OCI-LY3 (cell line): Measurements from ENCODE around the gene FAM117B.

ENCODE experiments used
- H2AFZ ChIP-seq: fragments of 200-600, 300-600 bp; shearing (Covaris generic); 2 replicates; pipeline ENCODE4 v1.6.0; 2014; ENCODE audit warnings: antibody characterized with exemption, low read depth, low read length
- H3K27ac ChIP-seq: fragments of 200-600, 300-600 bp; sonication (generic); 2 replicates; pipeline ENCODE4 v1.5.1; 2014; ENCODE audit warnings: mild to moderate bottlenecking, low read length, moderate library complexity, mixed read lengths
- H3K27me3 ChIP-seq: fragments of 200-600, 300-600 bp; sonication (generic); 2 replicates; pipeline ENCODE4 v1.6.1; 2014; ENCODE audit warnings: low read depth, low read length, mixed read lengths
- H3K36me3 ChIP-seq: fragments of 200-600, 300-600 bp; sonication (generic); replicated peaks from 2 replicates; pipeline ENCODE3; 2014; ENCODE audit warnings: low read depth, low read length, mixed read lengths
- H3K4me1 ChIP-seq: fragments of 300-600, 200-600 bp; sonication (generic); 2 replicates; pipeline ENCODE4 v1.6.1; 2014; ENCODE audit warnings: low read length, mixed read lengths
- H3K4me2 ChIP-seq: fragments of 200-600, 300-600 bp; sonication (generic); 2 replicates; pipeline ENCODE4 v1.6.1; 2014; ENCODE audit warnings: low read length, mixed read lengths
- H3K4me3 ChIP-seq: fragments of 300-600, 200-600 bp; sonication (generic); 2 replicates; pipeline ENCODE4 v1.5.1; 2014; ENCODE audit warnings: antibody characterized with exemption, mild to moderate bottlenecking, low read length, moderate library complexity
- H3K79me2 ChIP-seq: fragments of 300-600, 200-600 bp; shearing (Covaris generic); 2 replicates; pipeline ENCODE4 v1.6.1; 2014; ENCODE audit warnings: mild to moderate bottlenecking, low read length, mixed read lengths
- H3K9ac ChIP-seq: fragments of 300-600, 200-600 bp; shearing (Covaris generic); 2 replicates; pipeline ENCODE4 v1.6.0; 2014; ENCODE audit warnings: mild to moderate bottlenecking, low read length, moderate library complexity
- H3K9me3 ChIP-seq: fragments of 200-600, 300-600 bp; shearing (Covaris generic); 2 replicates; pipeline ENCODE4 v1.6.1; 2014; ENCODE audit warnings: low read length, mixed read lengths; ENCODE audit not compliant: insufficient read depth
- H4K20me1 ChIP-seq: fragments of 200-600, 300-600 bp; sonication (generic); 2 replicates; pipeline ENCODE4 v1.6.1; 2016; ENCODE audit warnings: low read length, mixed read lengths; ENCODE audit not compliant: insufficient read depth
- EZH2phosphoT487 ChIP-seq: fragments of 200-600 bp; shearing (Covaris generic); IDR thresholded peaks from 2 replicates; pipeline ENCODE4 v1.6.1; 2018; ENCODE audit warnings: antibody characterized with exemption, mixed run types, low read depth
- TF ChIP-seq, protein P1 (sequence below): fragments of 200-600, 300-600 bp; sonication (generic); IDR thresholded peaks from 2 replicates; pipeline ENCODE4 v1.5.1; 2014; ENCODE audit warnings: antibody characterized with exemption, low read length, low read depth

FAM117B gene

DNA sequence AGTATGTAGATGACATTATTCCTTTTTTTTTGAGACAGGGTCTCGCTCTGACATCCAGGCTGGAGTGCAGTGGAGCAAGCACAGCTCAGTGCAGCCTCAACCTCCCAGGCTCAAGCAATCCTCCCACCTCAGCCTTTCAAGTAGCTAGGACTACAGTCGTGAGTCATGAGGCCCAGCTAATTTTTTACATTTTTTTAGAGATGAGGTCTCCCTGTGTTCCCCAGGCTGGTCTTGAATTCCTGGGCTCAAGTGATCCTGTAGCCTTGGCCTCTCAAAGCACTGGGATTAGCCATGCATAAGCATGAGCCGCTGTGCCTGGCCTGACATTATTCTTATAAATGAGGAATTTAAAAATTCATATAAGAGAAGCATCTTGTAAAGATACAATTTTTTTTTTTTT, 86.9 kb downstream of the FAM117B start:
- peaks cover 13% of the 10 kb centered on the region; the same call in 1 of the 2 replicates for H3K79me2 ChIP-seq
- TF ChIP-seq, protein P1, sequence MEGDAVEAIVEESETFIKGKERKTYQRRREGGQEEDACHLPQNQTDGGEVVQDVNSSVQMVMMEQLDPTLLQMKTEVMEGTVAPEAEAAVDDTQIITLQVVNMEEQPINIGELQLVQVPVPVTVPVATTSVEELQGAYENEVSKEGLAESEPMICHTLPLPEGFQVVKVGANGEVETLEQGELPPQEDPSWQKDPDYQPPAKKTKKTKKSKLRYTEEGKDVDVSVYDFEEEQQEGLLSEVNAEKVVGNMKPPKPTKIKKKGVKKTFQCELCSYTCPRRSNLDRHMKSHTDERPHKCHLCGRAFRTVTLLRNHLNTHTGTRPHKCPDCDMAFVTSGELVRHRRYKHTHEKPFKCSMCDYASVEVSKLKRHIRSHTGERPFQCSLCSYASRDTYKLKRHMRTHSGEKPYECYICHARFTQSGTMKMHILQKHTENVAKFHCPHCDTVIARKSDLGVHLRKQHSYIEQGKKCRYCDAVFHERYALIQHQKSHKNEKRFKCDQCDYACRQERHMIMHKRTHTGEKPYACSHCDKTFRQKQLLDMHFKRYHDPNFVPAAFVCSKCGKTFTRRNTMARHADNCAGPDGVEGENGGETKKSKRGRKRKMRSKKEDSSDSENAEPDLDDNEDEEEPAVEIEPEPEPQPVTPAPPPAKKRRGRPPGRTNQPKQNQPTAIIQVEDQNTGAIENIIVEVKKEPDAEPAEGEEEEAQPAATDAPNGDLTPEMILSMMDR = no peak
- TF ChIP-seq EZH2phosphoT487 = no peak
- no peaks in the 10 kb centered on the region for H3K4me1 ChIP-seq
- H3K27ac ChIP-seq = no peak overlapping the region
- peaks cover 3% of the 10 kb centered on the region for H3K36me3 ChIP-seq
- H3K27me3 ChIP-seq = no peaks in the 10 kb centered on the region
- no peak overlapping the region for H3K9ac ChIP-seq
- no peaks in the 10 kb centered on the region for H3K9me3 ChIP-seq
- no peaks in the 10 kb centered on the region; the same call in 1 of the 2 replicates for H4K20me1 ChIP-seq
- no peak overlapping the region for H3K4me3 ChIP-seq
- H2AFZ ChIP-seq = no peak overlapping the region
- H3K4me2 ChIP-seq = no peak overlapping the region

DNA sequence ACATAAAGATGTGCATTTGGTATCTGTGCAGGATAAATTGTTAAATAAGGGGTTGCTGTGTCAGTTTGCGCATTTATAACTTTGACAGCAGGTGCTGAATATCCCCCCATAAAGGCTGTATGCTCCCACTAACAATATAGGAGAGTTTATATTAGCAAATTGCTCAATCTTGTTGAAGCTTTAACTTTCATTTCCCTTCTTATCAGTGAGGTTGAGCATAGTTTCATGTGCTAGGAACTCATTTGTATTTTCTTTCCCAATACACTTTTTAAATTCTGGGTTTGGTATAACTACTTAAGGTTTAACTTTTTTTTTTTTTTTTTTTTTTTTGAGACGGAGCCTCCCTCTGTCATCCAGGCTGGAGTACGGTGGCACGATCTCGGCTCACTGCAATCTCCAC, 89.0 kb downstream of the FAM117B start:
- no peaks in the 10 kb centered on the region for H3K4me1 ChIP-seq
- no peaks in the 10 kb centered on the region for H3K9me3 ChIP-seq
- H3K36me3 ChIP-seq = peaks cover 3% of the 10 kb centered on the region
- no peak overlapping the region for H3K4me2 ChIP-seq
- no peaks in the 10 kb centered on the region for H3K27me3 ChIP-seq
- H3K27ac ChIP-seq = no peak overlapping the region
- H3K4me3 ChIP-seq = no peak overlapping the region
- TF ChIP-seq EZH2phosphoT487 = no peak
- TF ChIP-seq, protein P1 = no peak
- no peak overlapping the region for H2AFZ ChIP-seq
- no peaks in the 10 kb centered on the region; the same call in 1 of the 2 replicates for H4K20me1 ChIP-seq
- no peaks in the 10 kb centered on the region for H3K79me2 ChIP-seq
- no peak overlapping the region for H3K9ac ChIP-seq

DNA sequence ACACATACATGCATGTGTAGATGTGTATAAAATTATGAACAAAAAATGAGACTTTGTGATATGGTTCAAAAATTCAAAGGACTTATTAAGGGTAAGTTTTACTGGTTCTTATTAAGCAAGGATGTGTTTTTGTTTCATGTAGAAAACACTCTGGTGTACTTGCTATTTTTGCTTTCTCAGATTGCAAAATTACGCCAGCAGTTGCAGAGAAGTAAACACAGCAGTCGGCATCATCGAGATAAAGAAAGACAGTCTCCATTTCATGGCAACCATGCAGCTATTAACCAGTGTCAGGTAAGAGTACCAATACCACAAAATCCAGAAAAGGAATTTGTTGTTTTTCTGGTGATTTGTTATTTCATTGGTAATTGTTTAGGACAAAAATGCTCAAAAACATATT, 91.3 kb downstream of the FAM117B start:
- H3K9me3 ChIP-seq = no peaks in the 10 kb centered on the region
- no peaks in the 10 kb centered on the region for H3K79me2 ChIP-seq
- H3K4me1 ChIP-seq = no peaks in the 10 kb centered on the region
- TF ChIP-seq, protein P1 = no peak
- no peak for TF ChIP-seq EZH2phosphoT487
- H4K20me1 ChIP-seq = no peaks in the 10 kb centered on the region
- no peak overlapping the region for H3K27ac ChIP-seq
- H3K36me3 ChIP-seq = peaks cover 3% of the 10 kb centered on the region
- H3K27me3 ChIP-seq = no peaks in the 10 kb centered on the region
- no peak overlapping the region for H3K9ac ChIP-seq
- no peak overlapping the region for H3K4me3 ChIP-seq
- no peak overlapping the region for H3K4me2 ChIP-seq
- H2AFZ ChIP-seq = no peak overlapping the region

DNA sequence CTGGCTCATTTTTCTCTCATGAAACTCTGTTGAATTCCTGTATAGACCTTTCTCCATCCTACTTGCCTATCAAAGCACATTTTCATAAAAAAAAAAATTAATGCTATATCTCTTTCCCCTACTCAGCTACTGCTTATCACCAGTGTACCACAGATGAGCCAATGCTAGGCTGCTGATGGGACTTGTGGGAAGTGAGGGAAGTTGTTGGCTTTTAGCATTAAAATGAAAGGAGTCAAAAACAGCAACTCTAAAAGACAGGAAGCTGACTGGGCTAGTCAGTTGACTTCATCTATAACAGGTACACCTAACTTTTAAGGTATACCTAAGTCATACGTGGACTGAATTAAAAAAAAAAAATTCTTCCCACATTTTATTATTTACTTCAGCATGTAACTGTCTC, 102.1 kb downstream of the FAM117B start:
- H3K27ac ChIP-seq = no peak overlapping the region
- peaks cover 12% of the 10 kb centered on the region for H3K36me3 ChIP-seq
- no peak overlapping the region for H2AFZ ChIP-seq
- H3K9me3 ChIP-seq = no peaks in the 10 kb centered on the region
- no peaks in the 10 kb centered on the region for H3K4me1 ChIP-seq
- no peaks in the 10 kb centered on the region for H3K27me3 ChIP-seq
- no peak overlapping the region for H3K4me2 ChIP-seq
- no peaks in the 10 kb centered on the region for H4K20me1 ChIP-seq
- H3K4me3 ChIP-seq = no peak overlapping the region
- H3K9ac ChIP-seq = no peak overlapping the region
- no peaks in the 10 kb centered on the region for H3K79me2 ChIP-seq
- TF ChIP-seq, protein P1 = no peak
- TF ChIP-seq EZH2phosphoT487 = no peak
